ENCODE data around the gene PLA2G2C.

GRCh38 chr1:20224546-20224945, 38.2 kb upstream of the PLA2G2C start:
- TF ChIP-seq CTCF (tag by site-specific recombination; IDR thresholded peaks at IDR 0.05) (no peak), ZBTB20 (tag by site-specific recombination; IDR thresholded peaks at IDR 0.05) (no peak), ZNF558 (tag by site-specific recombination; IDR thresholded peaks at IDR 0.05) (no peak)

Data from HEK293 (cell line).